Suprapubic skin (tissue), 4 donors: ENCODE results near the gene SCGB3A1. TPM values are rescaled to one million over a fixed set of nuclear protein-coding genes. Genes with fewer than 3 reads are reported as not detected.

Experiments used
- DNase-seq, 2 donors: peaks; one replicate each; pipeline ENCODE4 v3.0.0-alpha.2; 2019; ENCODE audit warnings: low spot score in 2 of 2
- H3K27ac ChIP-seq: fragments of 200-600 bp; sonication (generic); one replicate; pipeline ENCODE4 v1.5.1; 2019
- H3K27me3 ChIP-seq: fragments of 200-600 bp; sonication (generic); one replicate; pipeline ENCODE4 v1.5.1; 2019
- H3K36me3 ChIP-seq: fragments of 200-600 bp; sonication (generic); one replicate; pipeline ENCODE4 v1.5.1; 2019
- H3K4me1 ChIP-seq: fragments of 200-600 bp; sonication (generic); one replicate; pipeline ENCODE4 v1.5.1; 2019
- H3K4me3 ChIP-seq: fragments of 200-600 bp; sonication (generic); one replicate; pipeline ENCODE4 v1.5.1; 2019; ENCODE audit warnings: mild to moderate bottlenecking
- H3K9me3 ChIP-seq: fragments of 200-600 bp; sonication (generic); one replicate; pipeline ENCODE4 v1.5.1; 2019
- CTCF ChIP-seq, 2 donors: fragments of 200-600 bp in 1 of 2; fragments of 450-650 bp in 1 of 2; sonication (generic) in 1 of 2; IDR thresholded peaks; one replicate each; pipeline ENCODE4 v1.5.1; 2016 to 2019; ENCODE audit warnings: antibody characterized with exemption in 2 of 2, mild to moderate bottlenecking in 1 of 2, moderate library complexity in 1 of 2
- EP300 ChIP-seq: sonication (generic); formaldehyde crosslinking; IDR thresholded peaks from one replicate; pipeline ENCODE4 v1.6.1; 2017; ENCODE audit warnings: antibody characterized with exemption
- POLR2A ChIP-seq, 2 donors: fragments of 450-650 bp; IDR thresholded peaks; one replicate each; pipeline ENCODE4 v1.6.1; 2017; ENCODE audit warnings: antibody characterized with exemption in 2 of 2, mild to moderate bottlenecking in 2 of 2, moderate library complexity in 2 of 2
- POLR2AphosphoS5 ChIP-seq, 3 donors: sonication (generic); formaldehyde crosslinking; IDR thresholded peaks; one replicate each; pipeline ENCODE4 v1.6.1; 2017; ENCODE audit warnings: antibody characterized with exemption in 3 of 3
- WGBS: methylation state at CpG from one replicate; pipeline ENCODE4 v1.1.5; 2018; 5-methylcytosine and 5-hydroxymethylcytosine counted together
- total RNA-seq, 4 donors: library from RNA; depleted of rRNA; stranded (reverse); fragments of >200 nt; gene quantifications; one replicate each; pipeline ENCODE4 v1.1.0, GENCODE V29; 2016

SCGB3A1 gene
- total RNA-seq, 4 donors from 2014 or later: 2.2 to 7.8 (median 4.1) TPM; not detected in 1

DNA sequence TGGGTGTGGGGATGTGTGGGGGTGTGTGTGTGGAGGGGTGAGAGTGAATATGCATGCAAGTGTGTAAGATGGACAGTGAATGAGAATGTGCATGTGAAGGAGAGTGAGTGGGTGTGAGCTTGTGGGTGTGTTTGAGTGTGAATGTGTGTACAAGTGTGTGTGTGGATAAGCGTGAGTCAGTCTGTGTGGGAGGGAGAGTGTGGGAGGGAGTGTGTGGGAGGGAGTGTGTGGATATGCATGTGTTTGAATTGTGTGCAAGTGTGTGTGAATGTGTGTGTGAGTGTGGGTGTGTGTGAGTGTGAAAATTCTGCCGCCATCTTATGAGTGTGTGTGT is 3.7 kb upstream of the SCGB3A1 start:
- H3K4me1 ChIP-seq: peaks cover 15% of the 10 kb centered on the region
- H3K36me3 ChIP-seq: no peaks in the 10 kb centered on the region
- H3K27me3 ChIP-seq: peaks cover 46% of the 10 kb centered on the region
- no peak overlapping the region for H3K4me3 ChIP-seq
- no peak overlapping the region for H3K27ac ChIP-seq
- DNase-seq: no peak
- no peaks in the 10 kb centered on the region for H3K9me3 ChIP-seq
- WGBS: 95% methylated on average over 2 of the region's 2 CpGs
- TF ChIP-seq EP300 (no peak), POLR2A (IDR thresholded peaks at IDR 0.05) (no peak), CTCF (IDR thresholded peaks at IDR 0.05) (no peak)

DNA sequence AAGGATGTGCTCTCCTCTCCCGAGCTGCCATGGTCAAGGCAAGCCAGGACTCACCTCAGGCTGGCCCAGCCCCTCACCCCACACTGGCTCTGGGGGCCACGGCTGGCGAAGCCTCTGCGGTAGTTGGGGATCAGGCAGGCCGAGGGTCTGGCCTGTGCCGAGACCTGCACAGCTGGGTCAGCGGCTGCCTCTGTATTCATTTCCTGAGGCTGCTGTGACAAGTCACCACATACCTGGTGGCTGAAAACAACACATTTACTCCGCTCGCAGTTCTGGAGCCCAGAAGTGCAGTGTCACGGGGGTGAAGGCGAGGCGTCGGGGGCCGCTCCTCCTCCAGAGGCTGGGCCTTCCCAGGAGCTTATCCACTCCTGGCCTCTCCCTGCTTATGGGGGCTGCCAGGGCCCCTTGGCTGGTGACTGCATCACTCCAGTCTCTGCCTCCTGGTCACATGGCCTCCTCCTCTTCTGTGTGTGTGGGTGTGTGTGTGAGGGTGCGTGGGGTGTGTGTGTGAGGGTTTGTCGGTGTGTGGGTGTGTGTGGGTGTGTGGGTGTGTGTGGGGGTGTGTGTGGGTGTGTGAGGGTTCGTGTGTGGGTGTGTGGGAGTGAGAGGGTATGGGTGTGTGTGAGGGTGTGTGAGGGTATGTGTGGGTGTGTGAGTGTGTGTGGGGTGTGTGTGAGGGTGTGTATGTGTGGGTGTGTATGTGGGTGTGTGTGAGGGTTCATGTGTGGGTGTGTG is 3.2 kb upstream of the SCGB3A1 start:
- Histone ChIP-seq H3K4me3 (no peak overlapping the region), H3K4me1 (peaks cover 15% of the 10 kb centered on the region), H3K9me3 (no peaks in the 10 kb centered on the region), H3K27me3 (peaks cover 51% of the 10 kb centered on the region), H3K36me3 (no peaks in the 10 kb centered on the region), H3K27ac (no peak overlapping the region)
- no peak for TF ChIP-seq CTCF (IDR thresholded peaks at IDR 0.05)
- TF ChIP-seq POLR2A (IDR thresholded peaks at IDR 0.05): no peak
- TF ChIP-seq POLR2AphosphoS5 (IDR thresholded peaks at IDR 0.05): no peak
- no peak for TF ChIP-seq EP300
- DNase-seq: no peak
- WGBS: 77% methylated on average over 6 of the region's 17 CpGs

GRCh38 chr5:180593446-180594206 is 2.3 kb upstream of the SCGB3A1 start:
- no peak for TF ChIP-seq EP300
- TF ChIP-seq POLR2A (IDR thresholded peaks at IDR 0.05): no peak
- TF ChIP-seq POLR2AphosphoS5 (IDR thresholded peaks at IDR 0.05): no peak
- TF ChIP-seq CTCF (IDR thresholded peaks at IDR 0.05): no peak
- WGBS: 87% methylated on average over 13 of the region's 19 CpGs
- H3K4me3 ChIP-seq: no peak overlapping the region
- DNase-seq: no peak
- no peaks in the 10 kb centered on the region for H3K36me3 ChIP-seq
- peaks cover 15% of the 10 kb centered on the region for H3K4me1 ChIP-seq
- no peaks in the 10 kb centered on the region for H3K9me3 ChIP-seq
- H3K27me3 ChIP-seq: peaks cover 60% of the 10 kb centered on the region
- H3K27ac ChIP-seq: no peak overlapping the region

DNA sequence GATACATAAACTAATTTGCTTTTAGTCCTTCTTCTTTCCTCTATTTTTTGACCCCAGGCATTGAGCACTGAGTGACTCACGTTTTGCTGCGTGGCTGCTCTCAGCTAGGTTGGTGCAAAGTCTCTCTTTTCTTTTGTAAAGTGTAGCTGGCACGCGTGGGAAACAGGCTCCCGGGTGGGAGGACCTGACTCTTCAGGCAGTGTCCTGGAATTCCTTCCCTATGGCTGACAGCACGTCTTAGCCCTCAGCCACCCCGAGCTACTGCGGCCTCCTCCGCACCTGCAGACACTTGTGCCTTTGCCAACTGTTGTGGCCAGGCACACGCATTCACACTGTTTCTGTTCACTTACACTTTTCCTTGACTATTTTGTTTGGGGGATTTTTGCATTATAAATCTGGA is 877 bp upstream of the SCGB3A1 start:
- peaks cover 61% of the 10 kb centered on the region for H3K27me3 ChIP-seq
- TF ChIP-seq POLR2A (IDR thresholded peaks at IDR 0.05) (no peak), POLR2AphosphoS5 (IDR thresholded peaks at IDR 0.05) (no peak), EP300 (no peak), CTCF (IDR thresholded peaks at IDR 0.05) (no peak)
- no peak for DNase-seq
- peaks cover 15% of the 10 kb centered on the region for H3K4me1 ChIP-seq
- WGBS: 62% methylated on average over 10 of the region's 10 CpGs
- no peak overlapping the region for H3K27ac ChIP-seq
- H3K36me3 ChIP-seq: no peaks in the 10 kb centered on the region
- no peaks in the 10 kb centered on the region for H3K9me3 ChIP-seq
- no peak overlapping the region for H3K4me3 ChIP-seq

GRCh38 chr5:180590543-180591310 is 572 bp downstream of the SCGB3A1 start:
- peaks cover 15% of the 10 kb centered on the region for H3K4me1 ChIP-seq
- no peak for DNase-seq

More at GRCh38 chr5:180590543-180591310, 572 bp downstream of the SCGB3A1 start:
- no peak overlapping the region for H3K27ac ChIP-seq
- H3K36me3 ChIP-seq: no peaks in the 10 kb centered on the region
- WGBS: 3% methylated on average over 32 of the region's 63 CpGs
- H3K27me3 ChIP-seq: peaks cover 61% of the 10 kb centered on the region
- TF ChIP-seq POLR2AphosphoS5 (IDR thresholded peaks at IDR 0.05) (no peak), CTCF (IDR thresholded peaks at IDR 0.05) (no peak), POLR2A (IDR thresholded peaks at IDR 0.05) (no peak), EP300 (no peak)
- H3K4me3 ChIP-seq: peak overlapping the region; percentile 34
- H3K9me3 ChIP-seq: no peaks in the 10 kb centered on the region
